ENCODE results near the gene FNBP1.

Gene FNBP1

DNA sequence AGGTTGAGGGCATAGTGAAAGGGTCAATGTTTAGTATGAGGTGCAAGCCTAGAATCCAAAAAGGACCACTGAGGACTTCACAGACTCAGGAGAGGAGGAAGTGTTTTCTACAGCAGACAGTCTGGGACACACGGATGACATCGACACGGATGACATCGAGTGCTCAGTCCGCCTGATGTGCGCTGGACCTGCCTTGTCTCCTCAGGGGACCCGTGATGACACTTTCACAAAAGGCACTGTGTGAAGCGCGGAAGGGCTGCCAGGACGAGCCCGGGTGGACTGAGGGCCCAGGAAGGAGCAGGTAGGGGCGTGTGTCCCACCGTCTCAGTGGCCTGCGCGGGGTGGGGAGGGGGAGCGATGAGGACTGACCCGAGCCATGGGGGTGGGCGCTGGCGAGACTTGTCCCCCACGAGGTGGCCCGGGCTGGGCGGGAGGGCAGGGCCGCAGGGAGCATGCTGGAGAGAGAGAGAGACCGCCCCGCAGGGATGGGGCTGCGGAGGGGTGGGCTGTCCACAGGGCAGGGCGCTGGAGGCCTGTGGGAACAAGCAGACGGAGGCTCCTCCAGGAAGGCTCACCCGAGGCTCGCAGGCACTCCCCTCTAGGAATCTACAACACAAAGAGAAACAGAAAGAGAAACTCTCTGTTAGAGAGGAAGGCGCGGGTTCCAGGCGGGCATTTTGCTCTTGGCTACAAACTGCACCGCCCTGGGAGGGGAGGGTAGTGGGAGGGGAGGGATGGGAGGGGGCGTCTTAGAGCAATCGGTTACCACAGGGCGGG, 152.9 kb downstream of the FNBP1 start:
- no peak for DNase-seq (ENCODE audit: low spot score)

DNA sequence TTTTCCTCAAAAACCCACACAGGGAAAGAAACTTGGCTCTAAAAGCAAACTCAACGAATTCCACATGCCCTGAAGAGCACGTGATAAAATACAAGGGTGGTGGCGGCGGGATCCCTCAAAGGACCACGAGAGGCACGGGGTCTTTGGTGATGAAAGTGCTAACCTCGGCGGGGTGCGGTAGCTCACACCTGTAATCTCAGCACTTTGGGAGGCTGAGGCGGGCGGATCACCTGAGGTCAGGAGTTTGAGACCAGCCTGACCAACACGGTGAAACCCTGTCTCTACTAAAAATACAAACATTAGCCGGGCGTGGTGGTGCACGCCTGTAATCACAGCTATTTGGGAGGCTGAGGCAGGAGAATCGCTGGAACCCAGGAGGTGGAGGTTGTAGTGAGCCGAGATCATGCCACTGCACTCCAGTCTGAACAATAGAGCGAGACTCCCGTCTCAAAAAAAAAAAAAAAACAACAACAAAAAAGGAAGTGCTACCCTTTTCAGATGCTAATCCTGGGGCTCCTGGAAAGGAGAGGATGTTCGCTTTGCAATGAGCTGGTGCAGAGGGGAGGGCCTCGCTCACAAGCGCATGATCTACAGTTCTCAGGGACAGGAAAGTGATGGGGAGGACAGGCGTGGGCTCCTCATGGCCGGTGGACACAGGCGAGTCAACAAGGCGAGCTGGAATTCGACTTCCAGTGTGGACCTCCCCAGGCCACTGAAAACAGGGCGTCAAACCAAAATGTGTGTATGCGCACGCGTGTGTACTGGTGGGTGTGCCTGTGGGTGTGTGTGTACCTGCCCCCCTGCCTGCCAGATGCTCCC, 153.7 kb downstream of the FNBP1 start:
- DNase-seq (ENCODE audit: low spot score), result no peak

DNA sequence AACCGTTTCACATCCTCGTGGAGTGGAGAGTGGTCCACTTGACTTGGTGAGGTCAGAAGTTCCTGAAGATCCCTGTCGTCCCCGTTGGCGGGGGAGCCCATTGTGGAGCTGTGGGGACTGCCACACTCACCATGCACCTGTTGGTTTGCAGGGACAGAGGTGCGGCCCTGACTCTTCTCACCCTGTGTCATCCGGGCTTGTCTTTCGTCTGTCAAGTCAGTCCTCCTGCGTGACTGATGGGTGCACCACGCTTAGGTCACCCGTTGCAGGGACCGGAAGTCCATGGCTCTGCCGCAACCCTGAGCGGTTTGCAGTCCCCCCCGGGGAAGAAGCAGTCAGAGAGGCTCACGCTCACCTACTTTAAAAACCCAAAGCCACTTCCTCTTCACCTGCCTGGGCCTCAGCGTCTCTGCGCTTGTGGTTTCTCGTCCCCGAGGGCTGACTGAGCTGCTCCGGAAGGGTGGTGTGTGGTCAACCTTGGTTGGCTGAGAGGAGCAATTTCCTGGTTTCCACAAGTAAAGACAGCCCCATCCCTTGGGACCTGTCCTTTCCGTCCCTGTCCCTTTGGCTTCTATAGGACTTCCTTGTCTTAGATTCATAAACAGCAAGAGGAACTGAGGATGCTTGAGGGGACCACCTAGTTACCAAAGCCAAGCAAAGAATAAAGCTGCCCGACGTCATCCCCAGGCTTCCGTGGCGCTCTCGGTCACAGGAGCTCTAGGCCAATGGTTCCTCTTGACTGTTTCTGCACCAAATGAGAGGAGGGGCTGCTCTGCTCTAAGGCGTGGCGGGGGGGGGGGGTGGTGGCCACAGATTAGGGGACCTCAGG, 154.5 kb downstream of the FNBP1 start:
- DNase-seq (ENCODE audit: low spot score), result no peak

DNA sequence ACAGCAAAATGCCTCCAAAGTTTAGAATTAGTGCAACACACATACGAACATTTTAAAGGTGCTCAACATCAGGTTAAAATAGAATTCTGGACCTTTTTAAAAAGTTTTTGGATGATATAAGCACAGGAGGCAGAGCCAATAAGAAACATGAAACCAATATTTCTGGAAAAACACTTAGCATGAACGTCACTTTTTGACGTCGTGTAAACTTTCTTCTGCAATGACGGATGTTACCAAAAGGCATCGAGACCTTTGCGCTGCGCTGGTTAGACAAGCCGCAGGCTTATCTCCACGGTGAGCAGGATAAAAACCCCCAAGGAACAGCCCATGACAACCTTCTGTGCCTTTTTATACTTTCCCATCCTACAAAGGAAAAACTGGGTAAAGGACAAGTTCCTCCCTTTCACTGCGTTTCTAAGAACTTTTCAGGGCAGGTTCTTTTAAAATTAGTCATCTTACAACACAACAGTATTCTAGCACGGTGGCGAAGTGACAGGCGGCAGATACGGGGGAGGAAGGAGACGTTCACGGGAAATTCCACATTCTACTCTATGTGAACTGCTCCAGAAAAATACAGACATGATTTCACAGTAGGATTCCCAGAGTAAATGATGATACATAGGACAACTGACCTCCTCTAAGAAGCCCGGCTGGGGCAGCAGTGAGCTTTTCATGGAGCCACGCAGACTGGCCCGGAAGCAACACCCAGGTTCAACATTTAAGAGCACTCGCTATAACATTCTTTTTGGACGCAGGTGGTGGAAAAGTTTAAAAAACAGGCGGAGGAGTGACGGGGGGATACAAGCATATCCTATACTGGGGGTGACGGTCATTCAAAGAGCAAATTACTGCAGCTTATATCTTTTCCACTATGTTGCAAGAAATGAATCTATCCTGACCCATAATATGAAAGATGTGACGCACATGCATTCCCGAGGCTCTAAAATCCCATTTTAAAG, 155.4 kb downstream of the FNBP1 start:
- peak; percentile 74 for DNase-seq (ENCODE audit: low spot score)

DNA sequence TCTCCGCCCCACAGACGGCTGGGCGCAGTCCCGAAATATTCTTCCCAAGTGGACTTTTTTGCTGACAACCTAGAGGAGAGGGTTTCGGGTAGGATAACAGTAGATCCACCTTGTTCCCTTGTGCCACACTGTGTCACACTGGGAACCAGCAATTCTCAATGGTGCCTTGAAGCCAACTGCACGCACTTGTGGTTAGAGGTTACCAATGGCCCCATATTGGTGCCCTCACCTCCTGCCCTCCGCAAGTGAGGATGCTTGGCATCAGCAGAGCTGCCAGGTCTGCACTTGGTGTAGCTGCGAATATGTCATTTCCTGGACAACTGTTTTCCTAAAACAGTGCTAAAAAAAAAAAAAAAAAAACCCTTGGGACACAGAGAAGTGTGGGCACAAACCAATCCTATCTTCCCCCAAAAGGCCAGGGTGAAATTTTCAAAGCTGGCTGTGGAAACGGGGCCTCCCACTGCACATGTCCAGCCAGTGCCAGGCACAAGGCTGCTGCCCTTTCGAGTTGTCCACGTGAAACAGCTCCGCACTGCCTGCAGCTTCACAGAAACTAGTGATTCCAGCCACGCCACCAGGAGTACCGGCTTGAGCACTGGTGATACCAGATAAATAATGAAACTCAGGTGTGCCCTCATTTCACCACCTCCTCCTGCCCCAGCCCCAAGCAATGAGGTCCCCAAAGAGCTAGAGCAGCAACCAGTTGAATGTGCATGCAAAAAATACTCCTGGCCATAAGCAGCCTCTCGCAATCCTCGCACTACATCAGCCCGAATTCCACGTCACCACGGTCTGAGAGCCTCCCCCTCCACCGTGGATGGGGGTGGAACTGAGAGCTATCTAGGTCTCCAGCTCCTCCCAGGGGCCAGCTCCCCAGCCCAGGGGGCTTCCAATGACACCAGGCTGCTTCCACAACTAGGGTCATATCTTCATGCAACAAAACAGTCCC, 156.5 kb downstream of the FNBP1 start:
- no peak for DNase-seq (ENCODE audit: low spot score)

DNA sequence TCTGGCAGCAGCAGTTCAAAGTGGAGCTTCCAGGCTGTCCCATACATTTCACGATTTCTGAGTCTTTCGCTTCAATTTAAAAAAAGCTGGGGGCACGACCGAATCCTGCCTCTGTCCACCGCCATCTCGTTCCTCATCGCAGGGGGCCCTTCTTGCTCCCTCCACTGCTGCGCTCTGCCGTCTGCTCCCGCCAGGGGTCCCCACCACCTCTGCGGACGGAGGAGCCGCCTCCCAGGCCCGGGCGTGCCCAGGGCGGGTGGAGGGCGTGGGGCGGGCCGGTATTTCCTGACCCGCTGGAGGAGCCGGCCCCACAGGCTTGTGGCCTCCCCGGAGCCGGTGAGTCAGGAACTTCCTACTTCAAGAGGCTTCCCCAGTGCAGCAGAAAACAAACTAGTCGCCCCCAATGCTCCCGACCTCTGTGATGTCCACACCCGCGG, 157.3 kb downstream of the FNBP1 start:
- peak; percentile 88 for DNase-seq (ENCODE audit: low spot score)

DNA sequence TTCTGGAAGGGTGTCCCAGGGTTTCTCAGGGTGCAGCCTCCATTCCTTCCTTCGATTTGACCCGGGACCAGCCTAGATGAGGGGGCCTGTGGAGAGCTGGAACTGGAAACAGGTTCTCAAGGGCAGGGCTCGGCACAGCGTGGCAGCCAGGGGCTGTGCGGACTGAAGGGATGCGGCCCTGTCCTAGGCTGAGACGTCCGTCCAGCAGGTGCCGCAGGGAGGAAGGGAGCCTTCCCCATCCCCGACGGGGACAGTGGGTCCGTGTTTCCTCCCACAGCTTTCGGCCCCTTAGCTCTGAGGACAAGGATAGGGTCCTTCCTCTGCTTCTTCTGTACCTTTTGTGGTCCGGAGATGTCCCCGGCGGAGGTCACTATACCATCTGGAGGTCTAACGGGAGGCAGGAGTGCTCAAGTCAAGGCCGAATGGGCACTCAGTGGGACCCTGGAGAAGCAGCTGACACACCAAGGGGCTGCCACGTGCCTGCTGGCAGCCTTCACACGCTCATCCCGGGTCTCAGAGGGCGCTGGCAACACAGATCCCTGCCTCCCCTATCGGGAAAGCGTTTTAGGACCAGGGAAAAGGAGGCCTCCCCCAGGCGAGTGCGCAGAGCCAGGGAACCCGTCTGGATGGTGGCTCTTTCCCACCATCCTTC, 157.8 kb downstream of the FNBP1 start:
- DNase-seq (ENCODE audit: low spot score), result no peak

DNA sequence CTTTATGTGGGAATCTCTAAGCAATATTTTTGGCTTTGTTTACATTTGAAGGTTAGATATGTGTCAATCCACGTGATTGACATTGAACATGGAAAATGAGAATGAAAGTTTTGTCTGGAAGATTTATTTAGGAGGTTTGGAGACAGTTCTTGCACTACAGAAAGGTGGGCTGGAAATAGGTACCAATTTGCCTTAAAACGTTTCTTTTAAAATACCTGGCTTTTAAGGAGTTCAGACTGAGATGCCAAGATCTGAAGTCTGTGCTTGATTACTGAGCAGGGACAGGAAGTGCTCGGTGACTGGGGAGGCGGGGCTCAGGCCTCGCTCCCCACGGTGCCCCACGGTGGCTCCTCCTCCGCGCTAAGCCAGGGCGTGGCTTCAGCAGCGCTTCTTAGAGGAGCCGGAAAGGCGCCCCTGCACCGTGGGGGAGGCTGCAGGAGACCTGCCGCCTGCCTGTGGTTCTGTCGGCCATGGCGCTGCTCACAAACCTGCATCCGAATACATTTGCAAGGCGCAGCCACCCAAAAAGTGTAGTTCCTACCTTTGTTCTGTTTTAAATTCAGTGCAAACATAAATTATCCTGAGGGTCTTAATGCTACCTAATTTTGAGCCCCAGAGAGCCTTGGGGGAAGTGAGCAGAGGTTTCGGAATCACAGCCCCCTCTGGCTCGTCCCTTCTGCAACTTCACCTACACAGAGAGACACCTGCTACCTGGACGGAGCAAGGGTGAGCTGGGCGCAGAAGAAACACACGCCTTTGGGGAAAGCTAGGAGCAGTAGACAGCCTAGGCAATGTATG, 158.6 kb downstream of the FNBP1 start:
- peak; percentile 70 for DNase-seq (ENCODE audit: low spot score)

DNA sequence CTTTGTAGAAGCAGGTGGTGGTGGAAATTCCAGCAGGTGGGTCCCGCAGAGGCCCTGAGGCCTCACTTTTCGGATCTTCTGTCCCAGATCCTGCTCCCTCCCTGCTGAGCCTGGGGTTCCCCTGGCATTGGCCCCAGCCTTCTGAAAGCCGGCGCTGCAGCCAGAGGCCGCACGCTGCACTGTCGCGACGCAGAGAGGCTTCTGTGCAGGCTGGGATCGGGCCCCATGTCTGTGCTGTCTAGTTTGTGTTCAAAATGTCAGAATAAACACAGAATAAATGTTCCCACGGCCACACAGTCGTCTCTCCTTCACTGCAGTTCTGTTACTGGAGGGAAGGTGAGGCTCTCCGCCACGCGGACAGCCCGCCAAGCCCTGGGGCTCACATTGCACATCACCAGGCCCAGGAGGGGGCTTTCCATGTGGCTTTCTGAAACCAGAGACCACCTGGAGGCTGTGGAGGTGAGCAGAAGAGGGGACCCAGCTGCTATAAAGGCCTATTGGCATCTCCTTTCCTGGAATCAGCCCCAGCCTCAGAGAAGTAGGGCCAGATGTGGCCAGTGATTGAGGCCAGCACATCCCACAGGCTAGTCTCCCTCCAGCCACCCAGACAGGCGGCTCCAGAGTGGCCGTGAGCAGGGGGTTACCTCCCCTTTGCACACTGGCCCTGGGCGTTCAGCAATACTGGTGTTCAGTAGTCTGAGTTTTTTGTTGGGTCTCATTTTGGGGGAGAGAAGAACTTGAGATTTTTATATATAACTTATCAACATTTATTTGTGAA, 161.3 kb downstream of the FNBP1 start:
- no peak for DNase-seq (ENCODE audit: low spot score)

DNA sequence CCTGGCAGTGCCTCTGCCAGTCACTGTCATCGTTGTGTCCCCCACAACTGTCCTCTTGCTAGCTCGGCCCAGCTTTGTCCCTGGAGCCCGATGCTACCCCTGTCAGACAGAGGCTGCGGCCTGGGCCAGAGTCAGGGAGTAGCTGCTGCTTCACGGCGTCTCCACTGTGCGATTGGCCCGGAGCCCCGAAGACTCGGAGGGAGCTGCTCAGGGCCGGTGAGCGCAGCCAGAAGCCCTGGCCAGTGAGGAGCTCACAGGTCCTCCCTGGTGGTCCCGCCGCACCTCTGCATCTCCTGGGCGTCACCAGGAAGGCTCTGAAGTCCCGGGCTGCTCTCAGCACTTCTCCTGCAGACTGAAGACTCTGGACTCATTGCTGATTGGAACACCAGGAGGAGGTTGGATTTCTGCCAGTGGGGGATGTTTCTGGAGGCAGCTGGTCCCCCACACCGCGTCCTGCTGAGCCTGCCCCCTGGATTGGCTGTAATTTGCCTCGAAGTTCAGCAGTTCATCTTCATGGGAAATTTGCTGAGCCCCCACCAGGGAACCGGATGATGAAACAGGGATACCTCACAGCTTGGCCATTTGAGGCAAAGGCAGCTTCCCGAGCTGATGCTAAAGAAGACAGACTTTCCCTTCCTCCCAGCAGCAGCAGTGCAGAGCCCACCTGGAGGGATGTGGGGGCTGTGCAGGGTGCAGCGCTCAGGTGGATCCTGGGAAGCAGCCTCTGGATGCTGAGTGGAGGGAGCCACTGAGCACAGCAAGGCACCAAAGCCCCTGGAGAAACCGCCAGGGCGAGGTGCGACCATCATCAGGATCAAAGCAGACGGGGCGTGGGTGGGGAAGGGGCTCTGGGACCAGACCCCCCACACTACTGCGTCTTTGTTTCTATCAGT, 162.1 kb downstream of the FNBP1 start:
- no peak for DNase-seq (ENCODE audit: low spot score)

DNA sequence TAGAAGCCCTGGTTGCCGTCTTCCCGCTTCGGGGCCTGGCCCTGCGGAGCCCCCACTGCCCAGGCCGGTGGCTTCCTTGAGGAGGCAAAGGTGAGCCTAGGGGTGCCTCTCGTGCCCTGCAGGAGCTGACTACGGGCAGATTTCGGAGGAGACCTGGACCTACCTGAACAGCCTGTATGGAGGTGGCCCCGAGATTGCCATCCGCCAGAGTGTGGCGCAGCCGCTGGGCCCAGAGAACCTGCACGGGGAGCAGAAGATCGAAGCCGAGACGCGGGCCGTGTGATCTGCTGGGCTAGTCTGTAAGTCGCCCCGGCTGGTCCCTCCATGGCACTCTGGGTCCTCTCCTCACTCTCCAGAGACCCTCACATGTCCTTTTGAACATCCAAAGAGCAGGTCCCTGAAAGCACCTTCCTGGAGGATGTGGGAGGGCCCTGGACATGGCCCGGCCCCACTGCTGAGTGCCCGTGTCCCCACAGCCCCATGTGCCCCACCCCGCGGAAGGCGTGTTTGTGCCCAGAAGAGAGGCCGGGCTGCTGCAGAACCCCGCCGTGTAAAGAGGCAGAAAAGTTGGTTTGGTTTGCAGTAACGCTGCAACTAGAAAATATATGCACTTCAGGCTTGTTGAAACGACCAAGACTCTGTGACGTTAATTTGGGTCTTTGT, 162.9 kb downstream of the FNBP1 start:
- no peak for DNase-seq (ENCODE audit: low spot score)

DNA sequence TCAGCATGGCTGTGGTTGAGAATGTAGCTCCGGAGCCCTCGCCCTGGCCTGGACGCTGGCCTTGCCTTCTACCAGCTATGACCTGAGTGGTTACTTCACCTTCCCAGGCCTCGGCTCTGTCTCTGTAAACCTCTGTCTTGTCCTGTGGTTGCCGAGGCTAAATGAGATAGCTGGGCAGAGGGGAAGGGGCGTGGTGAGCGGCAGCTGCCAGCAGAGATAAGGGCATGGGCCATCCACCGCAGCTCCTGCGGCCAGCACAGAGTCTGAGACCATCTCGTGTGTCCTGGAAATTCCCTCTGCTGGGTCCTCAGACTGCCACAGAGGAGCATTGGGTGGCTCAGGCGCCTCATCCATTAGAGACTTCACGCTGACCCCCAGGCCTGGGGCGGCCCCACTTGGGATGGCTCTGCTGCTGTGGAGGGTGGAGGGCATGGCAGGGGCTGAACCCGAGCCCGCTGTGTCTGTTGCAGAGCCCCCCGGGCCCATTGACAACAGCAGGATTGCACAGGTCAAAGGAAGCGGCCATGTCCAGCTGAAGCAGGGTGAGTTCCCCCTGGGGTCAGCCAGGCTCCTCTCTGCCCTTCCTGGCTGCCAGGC, 163.8 kb downstream of the FNBP1 start:
- no peak for DNase-seq (ENCODE audit: low spot score)

DNA sequence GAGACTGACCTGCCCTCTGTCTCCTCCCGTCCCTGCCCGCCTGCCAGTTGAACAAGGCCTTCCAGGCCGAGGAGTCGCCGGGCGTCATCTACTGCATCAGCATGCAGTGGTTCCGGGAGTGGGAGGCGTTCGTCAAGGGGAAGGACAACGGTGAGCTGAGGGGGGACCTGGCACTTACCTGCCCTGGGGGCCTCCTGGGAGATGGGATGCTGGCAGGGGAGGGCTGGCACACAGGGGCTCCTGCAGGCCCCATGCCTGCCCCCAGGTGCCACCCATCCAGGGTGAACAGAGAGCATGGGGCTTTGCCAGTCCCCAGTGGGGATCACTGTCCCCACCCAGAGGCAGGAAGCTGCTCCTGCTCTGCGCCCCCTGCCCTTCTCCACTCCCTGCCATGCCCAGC, 164.7 kb downstream of the FNBP1 start:
- no peak for DNase-seq (ENCODE audit: low spot score)

DNA sequence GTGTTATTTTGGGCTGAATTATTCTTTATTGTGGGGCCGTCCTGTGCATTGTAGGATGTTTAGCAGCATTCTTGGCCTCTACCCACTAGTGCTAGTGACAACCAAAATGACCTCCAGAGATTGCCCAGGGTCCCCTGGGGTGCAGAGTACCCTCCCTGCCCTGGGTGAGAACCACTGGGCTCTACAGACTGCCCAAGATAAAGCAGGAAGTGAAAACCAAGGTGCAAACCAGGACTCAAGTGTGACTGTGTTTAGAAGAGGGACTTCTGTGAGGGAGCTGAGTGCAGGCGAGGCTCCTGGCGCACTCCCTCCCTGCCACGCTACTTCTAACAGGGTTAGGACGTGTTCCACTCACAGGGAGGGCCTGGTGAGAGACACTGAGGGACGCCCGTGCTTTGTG, 166.2 kb downstream of the FNBP1 start:
- DNase-seq (ENCODE audit: low spot score), result no peak

DNA sequence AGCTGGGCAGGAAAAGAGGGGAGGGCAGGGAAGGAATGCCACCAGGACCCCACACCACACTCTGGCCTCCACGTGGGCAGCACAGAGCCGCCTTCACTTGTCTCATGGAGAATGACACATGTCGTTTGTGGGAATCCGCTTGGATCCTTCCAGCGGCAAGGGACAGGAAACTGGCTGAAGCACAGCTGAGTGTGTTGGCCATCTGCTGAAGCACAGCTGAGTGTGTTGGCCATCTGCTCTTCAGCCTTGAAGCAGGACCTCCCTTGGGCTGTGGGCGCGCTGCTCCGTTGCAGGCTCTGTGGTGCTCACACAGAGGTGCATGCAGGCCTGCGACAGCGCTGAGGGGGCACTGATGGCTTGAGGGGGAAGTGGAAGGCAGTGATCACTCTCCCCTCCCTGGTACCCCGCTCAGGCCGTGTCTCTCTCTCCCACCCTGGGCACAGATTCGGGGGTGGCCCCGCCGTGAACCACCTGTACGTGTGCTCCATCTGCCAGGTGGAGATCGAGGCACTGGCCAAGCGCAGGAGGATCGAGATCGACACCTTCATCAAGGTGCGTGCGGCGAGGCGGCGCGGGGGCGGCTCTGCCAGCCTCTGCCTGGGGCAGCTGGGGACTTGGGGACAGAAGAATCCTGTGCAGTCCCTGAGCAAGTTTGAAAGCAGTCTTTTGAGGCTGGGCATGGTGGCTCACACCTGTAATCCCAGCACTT, 167.1 kb downstream of the FNBP1 start:
- DNase-seq (ENCODE audit: low spot score), result no peak
